Parietal lobe (tissue), 2 donors: ENCODE data around the gene RPS27. TPM values are rescaled to one million over a fixed set of nuclear protein-coding genes. Genes with fewer than 3 reads are reported as not detected.

Experiments
- small RNA-seq: library from RNA; depleted of rRNA; stranded (forward); fragments of <200 nt; gene quantifications from one replicate; pipeline ENCODE3, GENCODE V24; 2014; ENCODE audit warnings: low replicate concordance
- total RNA-seq: library from RNA; depleted of rRNA; stranded (reverse); fragments of >200 nt; gene quantifications from one replicate; pipeline ENCODE4 v1.2.3, GENCODE V29; 2014

The RPS27 gene
- total RNA-seq: 1,626 TPM

GRCh38 chr1:153990468-153991150 is at the start of gene RPS27:
Gene RPS27 (plus strand): TSS chr1:153990762. CDS start chr1:153990797, 35 bp downstream.

DNA sequence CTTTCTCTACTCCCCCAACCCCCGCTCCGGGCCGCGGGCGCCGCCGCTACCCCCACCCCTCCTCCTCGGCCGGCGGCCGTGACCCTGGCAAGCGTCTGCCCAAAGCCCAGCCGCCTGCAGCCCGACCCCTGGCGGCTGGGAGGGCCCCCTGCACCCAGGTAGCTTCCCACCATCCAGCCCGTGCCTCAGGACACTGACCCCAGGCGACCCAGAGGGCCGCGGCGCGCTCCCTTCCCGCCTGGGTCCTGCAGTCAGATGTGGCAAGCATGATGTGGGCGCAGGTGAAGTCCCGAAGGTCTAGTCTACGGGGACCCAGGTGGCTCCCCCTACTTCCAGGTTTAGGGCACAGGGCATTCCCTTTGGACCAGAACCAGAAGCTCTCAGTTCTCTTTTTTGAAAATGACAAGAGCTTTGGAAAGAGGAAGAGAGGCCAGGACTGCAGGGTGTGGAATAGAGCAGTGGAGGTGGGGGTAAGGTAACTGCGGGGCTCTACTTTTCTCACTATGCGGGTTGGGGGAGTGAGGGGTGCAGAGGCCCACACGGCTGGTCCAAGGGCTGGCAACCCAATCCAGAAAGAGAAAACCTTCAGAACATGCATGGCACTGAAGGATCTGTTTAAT is 43.8 kb upstream of the RPS27 start, which contains the start of gene DENND4B:
Gene DENND4B, minus strand, starts transcription at position 97 of the 620 bp plus-strand sequence. CDS start 2,344 bp downstream, outside the sequence.

GRCh38 chr1:153958111-153958960 is 32.2 kb upstream of the RPS27 start, which contains the start of gene CRTC2:
Gene CRTC2 (minus strand): TSS chr1:153958612. CDS start chr1:153958497, 115 bp downstream.

GRCh38 chr1:153963030-153963849 is 27.3 kb upstream of the RPS27 start, which contains the start of gene SLC39A1:
Gene SLC39A1 (minus strand): TSS chr1:153963537. CDS start chr1:153962715, 822 bp downstream.

GRCh38 chr1:153967107-153967999 is 23.2 kb upstream of the RPS27 start, which contains the start of gene CREB3L4:
Gene CREB3L4 (plus strand): TSS chr1:153967902. CDS start chr1:153968526, 624 bp downstream.

DNA sequence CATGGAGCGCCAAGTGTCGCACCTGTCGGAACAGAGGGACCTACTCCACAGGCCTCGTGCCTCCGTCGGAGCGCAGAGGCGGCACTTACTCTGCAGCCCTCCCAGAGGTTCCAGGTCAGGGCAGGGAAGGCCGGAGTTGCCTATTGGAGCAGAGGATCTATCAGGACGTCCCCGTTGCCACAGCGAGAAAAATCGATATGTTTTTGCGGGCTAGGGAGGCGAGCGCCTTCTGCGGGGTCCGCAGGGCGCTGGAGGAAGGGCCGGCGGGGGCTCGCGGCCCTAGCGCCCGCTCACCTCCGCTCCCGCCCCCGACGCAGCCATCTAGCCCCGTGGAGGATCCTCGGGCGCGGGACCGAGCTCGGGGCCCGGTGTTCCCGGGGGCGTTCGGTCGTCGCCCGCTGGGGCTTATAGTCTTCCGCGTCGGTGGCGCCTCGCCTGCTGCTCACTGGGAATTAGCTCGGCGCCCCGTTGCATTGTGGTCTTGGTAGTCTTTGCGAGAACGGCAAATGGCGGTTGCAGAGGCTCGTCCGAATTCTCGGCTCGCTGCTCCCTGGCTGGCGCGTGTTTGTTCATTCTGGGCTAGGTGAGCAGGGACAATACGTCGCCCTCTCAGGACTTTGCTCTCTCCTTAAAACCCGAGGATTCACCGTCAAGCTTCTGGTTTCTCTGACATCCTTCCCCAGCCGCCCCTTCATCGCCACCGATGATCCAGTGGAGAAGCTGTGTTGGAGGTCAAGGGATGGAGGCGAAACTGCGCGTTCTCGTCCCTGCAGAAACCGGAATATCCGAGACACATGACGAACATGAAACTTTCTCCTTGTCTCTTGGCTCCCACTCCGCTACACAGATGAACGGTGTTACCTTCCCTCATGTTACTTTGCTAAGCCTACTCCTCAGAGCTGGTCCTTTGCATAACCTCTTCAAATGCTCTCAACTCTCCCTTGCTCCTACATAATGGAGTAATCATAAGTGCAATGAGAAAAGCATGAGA is 13.0 kb upstream of the RPS27 start, which contains the start of gene JTB:
Gene JTB, minus strand, starts transcription at position 425 of the 991 bp plus-strand sequence. Its CDS starts 422 bp downstream, at position 3.

GRCh38 chr1:153985941-153986761 is 4.4 kb upstream of the RPS27 start, which contains the start of gene RAB13:
Gene RAB13 (minus strand): TSS chr1:153986339. CDS start chr1:153986236, 103 bp downstream.

Small RNA genes within 50 kb of the gene (small RNA-seq; reads per million reads assigned to genes)
- gene MIR6737 (not detected), gene RNU6-179P (not detected)

Other genes with a start within 250 kb of the RPS27 start
- gene SLC27A3, start 215.4 kb upstream of the RPS27 start, total RNA-seq: 18.2 TPM
- 30.0 TPM for gene GATAD2B, start 67.8 kb upstream of the RPS27 start, total RNA-seq
- gene DENND4B, start 44.0 kb upstream of the RPS27 start, total RNA-seq: 38.8 TPM
- gene CRTC2, start 32.1 kb upstream of the RPS27 start, total RNA-seq: 6.9 TPM
- gene SLC39A1, start 27.2 kb upstream of the RPS27 start, total RNA-seq: 22.8 TPM
- 15.7 TPM for gene CREB3L4, start 22.9 kb upstream of the RPS27 start, total RNA-seq
- gene JTB, start 13.1 kb upstream of the RPS27 start, total RNA-seq: 56.7 TPM
- gene RAB13, start 4.4 kb upstream of the RPS27 start, total RNA-seq: 6.9 TPM
- gene NUP210L, start 164.3 kb downstream of the RPS27 start, total RNA-seq: 0.31 TPM
- 177 TPM for gene TPM3, start 201.3 kb downstream of the RPS27 start, total RNA-seq
- not detected for gene CFAP141, start 215.6 kb downstream of the RPS27 start, total RNA-seq
- 87.0 TPM for gene UBAP2L, start 230.2 kb downstream of the RPS27 start, total RNA-seq